Measurements from ENCODE around the gene SPTLC1. TPM values are rescaled to one million over a fixed set of nuclear protein-coding genes. Genes with fewer than 3 reads are reported as not detected.

The SPTLC1 gene
- total and polyA plus RNA-seq, 10 of the 15 experiments (the other 5 are each of a cell fraction or from before 2014, with no cell fraction given), result 38.0 to 68.7 (median 52.8) TPM

- CTCF ChIA-PET, result interaction anchor here (0.7 kb wide), 1 partner anchor 1919 kb away, joined by 3 read pairs; no protein-coding TSS in a partner anchor
- H3K79me2 ChIP-seq (ENCODE audit: control insufficient read depth, insufficient read depth, low read length), result peaks cover 2% of the 10 kb centered on the region
- no peak overlapping the region for H3K4me3 ChIP-seq
- intact Hi-C loops (cut with micrococcal nuclease; ENCODE audit: unreplicated experiment), result no loop called here
- in situ Hi-C loops (cut with MboI), result no loop called here
- no peak overlapping the region for H3K9ac ChIP-seq (ENCODE audit: control insufficient read depth, insufficient read depth, low read length)
- no peaks in the 10 kb centered on the region; the same call in 2 of the 3 replicates for H3K9me3 ChIP-seq (replicated peaks; ENCODE audit: control insufficient read depth, insufficient read depth, low read length)
- RAD21 ChIA-PET (ENCODE audit: unreplicated experiment), result no interaction called here
- DNase-seq (ENCODE audit: low read depth, low spot score) (no peak), ATAC-seq (no peak), FAIRE-seq (no peak)
- H2AFZ ChIP-seq (ENCODE audit: control insufficient read depth, low read depth, low read length), result no peak overlapping the region
- 97% methylated on average over 4 of the region's 4 CpGs for WGBS (ENCODE audit: insufficient coverage, insufficient replicate concordance, low lambda C conversion rate, missing lambda C conversion rate)
- no peaks in the 10 kb centered on the region; the same call in 1 of the 2 replicates for H3K4me1 ChIP-seq (ENCODE audit: control insufficient read depth, insufficient read depth, low read length)
- POLR2A ChIA-PET, result no interaction called here
- no peak overlapping the region for H3K4me2 ChIP-seq (ENCODE audit: control insufficient read depth, insufficient read depth)
- peaks cover 0 to 2% of the 10 kb centered on the region in 2 experiments; a peak in 1 of 4 replicates for H3K36me3 ChIP-seq (ENCODE audit: control insufficient read depth in 2 of 2, insufficient read depth in 2 of 2, low read length in 1 of 2)
- H4K20me1 ChIP-seq (ENCODE audit: control insufficient read depth, insufficient read depth), result no peaks in the 10 kb centered on the region
- SMC1A ChIA-PET (ENCODE audit: uncharacterized antibody, unreplicated experiment), result no interaction called here
- H3K27me3 ChIP-seq (replicated peaks in 1 of 2; ENCODE audit: control insufficient read depth in 2 of 2, insufficient read depth in 2 of 2, low read length in 1 of 2), result no peaks in the 10 kb centered on the region
- H3K27ac ChIP-seq (ENCODE audit: control insufficient read depth, insufficient read depth), result no peak overlapping the region
- no TSS peak for BruUV-seq (replicated peaks)
- TF ChIP-seq ETV6 (conservative IDR thresholded peaks at IDR 0.05 in 1 of 2, IDR thresholded peaks at IDR 0.05 in 1 of 2; ENCODE audit: borderline replicate concordance in 1 of 2, low read depth in 1 of 2) (no peak), SMAD5 (IDR thresholded peaks at IDR 0.05; ENCODE audit: low read depth) (no peak), FOS (IDR thresholded peaks at IDR 0.05; ENCODE audit: borderline replicate concordance, extremely low read depth, insufficient read length) (no peak), KLF5 (IDR thresholded peaks at IDR 0.05; ENCODE audit: partially characterized antibody) (no peak), SRF (IDR thresholded peaks at IDR 0.05; ENCODE audit: low read depth in 2 of 2, low read length in 2 of 2) (no peak), PKNOX1 (IDR thresholded peaks at IDR 0.05) (no peak), NKRF (conservative IDR thresholded peaks at IDR 0.05) (no peak), EP300 (IDR thresholded peaks at IDR 0.05; ENCODE audit: borderline replicate concordance in 1 of 2, control insufficient read depth in 1 of 2, low read depth in 2 of 2, low read length in 2 of 2) (no peak), PML (IDR thresholded peaks at IDR 0.05; ENCODE audit: low read length) (no peak), RBBP5 (conservative IDR thresholded peaks at IDR 0.05) (no peak), FOXK2 (IDR thresholded peaks at IDR 0.05) (no peak), MEF2A (IDR thresholded peaks at IDR 0.05; ENCODE audit: insufficient read depth, low read depth, low read length) (no peak), SMAD1 (IDR thresholded peaks at IDR 0.05; ENCODE audit: low read depth, partially characterized antibody) (no peak), CREM (IDR thresholded peaks at IDR 0.05; ENCODE audit: low read depth) (no peak), BMI1 (IDR thresholded peaks at IDR 0.05; ENCODE audit: borderline replicate concordance) (no peak), CEBPZ (IDR thresholded peaks at IDR 0.05; ENCODE audit: low read depth, low read length) (no peak)
These were observed 20.6 kb downstream of the SPTLC1 start for GRCh38 chr9:92094655-92095054.

All from GM12878 (cell line).